CD4-positive, alpha-beta T cell treated with Interleukin-15 for 1 hour (primary cell): ENCODE measurements around the gene B3GALT2.

Experiments
- DNase-seq: peaks from one replicate; pipeline ENCODE4 v3.0.0-alpha.2; 2020

The B3GALT2 gene

GRCh38 chr1:193181536-193181935 lies 4.9 kb downstream of the B3GALT2 start:
- DNase-seq, result no peak

DNA sequence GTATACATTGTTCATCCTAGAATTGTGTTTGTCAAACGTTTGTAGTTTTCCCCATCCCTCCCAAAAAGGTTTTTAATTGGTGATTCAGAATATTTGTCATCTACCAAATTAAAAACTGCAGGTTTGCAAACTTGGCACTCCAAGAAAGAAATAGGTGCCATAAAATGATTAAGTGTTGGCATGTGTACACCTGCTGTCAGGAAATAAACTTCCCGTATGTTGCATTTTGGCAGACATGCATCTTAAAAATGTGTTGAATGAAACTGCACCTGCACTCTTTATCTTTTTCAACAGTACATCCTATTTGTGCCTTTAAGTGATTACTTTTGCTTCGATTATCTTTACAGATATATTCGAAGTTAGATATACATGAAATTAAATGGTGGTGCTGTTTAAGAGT lies 7.3 kb downstream of the B3GALT2 start:
- DNase-seq, result no peak

GRCh38 chr1:193176788-193177187 lies 9.6 kb downstream of the B3GALT2 start:
- DNase-seq, result no peak

GRCh38 chr1:193176113-193176512 lies 10.3 kb downstream of the B3GALT2 start:
- DNase-seq, result no peak

DNA sequence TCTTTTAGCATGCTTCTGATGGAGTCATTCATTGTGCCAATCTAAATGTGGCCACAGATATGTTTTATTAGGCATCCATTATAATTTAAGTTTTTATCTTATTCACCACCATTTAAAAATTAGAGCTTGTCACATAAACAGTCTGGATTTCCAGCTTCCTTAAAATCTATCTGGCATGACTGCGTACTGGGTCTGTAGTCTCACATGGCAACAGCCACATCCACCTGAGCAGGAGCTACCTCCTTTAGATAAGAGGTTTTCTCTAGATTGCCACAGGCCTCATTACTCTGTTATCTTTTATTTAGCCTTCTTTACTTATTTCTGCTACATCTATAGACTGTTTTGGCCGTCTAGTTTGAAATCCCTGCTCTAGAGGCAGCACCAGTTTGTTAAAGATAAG lies 29.1 kb downstream of the B3GALT2 start:
- DNase-seq, result no peak

GRCh38 chr1:193156822-193157142 lies 29.6 kb downstream of the B3GALT2 start:
- DNase-seq, result no peak

- no peak for DNase-seq
Observed at GRCh38 chr1:193156117-193156821, 30.1 kb downstream of the B3GALT2 start.

DNA sequence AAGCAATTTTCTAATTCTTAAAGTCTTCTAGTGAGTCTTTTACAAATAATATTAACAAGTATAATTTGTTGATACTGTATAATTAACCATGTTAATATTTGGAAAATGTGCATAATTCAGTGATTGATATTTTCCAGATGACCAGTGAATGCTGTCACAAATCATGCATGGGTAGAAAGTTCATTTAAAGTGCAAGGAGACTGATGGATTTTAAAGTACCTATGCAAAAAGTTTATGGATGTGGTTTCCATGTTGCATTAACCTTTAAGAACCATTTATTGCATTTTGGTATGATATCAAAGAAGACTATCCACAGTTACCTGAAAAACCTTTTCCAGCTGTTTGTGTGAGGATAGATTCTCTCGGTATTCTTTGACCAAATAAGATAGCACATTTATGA lies 41.4 kb downstream of the B3GALT2 start:
- DNase-seq, result no peak

GRCh38 chr1:193144361-193144938 lies 42.0 kb downstream of the B3GALT2 start:
- DNase-seq, result no peak

GRCh38 chr1:193143285-193143684 lies 43.1 kb downstream of the B3GALT2 start:
- DNase-seq, result no peak

GRCh38 chr1:193142409-193142808 lies 44.0 kb downstream of the B3GALT2 start:
- no peak for DNase-seq

DNA sequence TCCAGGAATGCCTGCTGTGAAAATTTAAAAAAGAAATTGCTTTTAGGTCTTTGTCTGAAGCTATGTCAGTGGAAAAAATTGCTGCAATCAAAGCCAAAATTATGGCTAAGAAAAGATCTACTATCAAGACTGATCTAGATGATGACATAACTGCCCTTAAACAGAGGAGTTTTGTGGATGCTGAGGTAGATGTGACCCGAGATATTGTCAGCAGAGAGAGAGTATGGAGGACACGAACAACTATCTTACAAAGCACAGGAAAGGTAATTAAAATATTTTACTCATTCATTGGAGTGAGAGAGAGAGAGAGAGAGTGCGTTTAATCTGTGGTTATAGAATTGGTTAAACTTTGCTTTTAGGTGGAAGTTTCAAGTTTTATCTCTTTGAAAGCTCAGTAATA lies 44.6 kb downstream of the B3GALT2 start:
- DNase-seq, result no peak

DNA sequence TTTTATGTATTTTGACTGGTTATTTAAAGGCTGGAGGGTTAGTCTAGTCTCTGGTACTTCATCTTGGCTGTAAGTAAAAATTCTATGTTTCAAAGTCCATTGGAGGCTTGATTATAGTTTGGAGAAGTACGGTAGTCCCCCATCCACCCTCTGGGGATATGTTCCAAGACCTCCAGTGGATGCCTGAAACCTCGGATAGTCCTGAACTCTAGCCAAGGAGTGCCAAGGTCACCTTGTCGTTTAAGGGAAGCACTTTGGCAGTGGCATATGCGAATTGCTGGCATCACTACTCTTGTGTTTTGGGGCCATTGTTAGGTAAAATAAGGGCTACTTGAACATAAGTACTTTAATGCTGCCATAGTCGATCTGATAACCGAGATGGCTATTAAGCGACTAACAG lies 46.2 kb downstream of the B3GALT2 start:
- no peak for DNase-seq

DNA sequence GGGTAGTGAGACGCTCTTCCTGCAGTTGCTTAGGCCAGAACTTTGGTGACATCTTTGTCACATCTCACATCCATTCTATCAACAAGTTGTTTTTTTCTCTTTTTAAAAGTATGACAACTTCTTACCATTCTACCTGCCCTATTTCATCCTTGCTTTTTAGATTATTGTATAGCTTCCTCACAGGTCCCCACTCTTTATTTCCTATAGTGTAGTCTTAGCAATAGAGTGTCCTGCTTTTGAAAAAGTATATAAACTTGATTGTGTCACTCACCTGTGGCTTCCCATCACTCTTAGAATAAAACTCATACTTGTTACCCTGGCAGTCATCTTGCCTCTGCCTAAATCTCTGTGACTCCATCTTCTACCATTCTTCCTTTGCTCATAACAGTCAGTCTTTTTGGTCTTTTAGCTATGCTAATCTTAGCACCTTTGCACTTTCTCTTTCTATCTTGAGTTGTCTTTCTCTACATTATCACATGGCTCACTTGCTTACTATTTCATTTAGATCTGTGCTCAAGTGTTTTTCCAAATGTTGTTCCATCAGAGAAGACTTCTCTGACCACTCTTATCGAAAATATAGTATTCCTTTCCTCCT lies 55.0 kb downstream of the B3GALT2 start:
- no peak for DNase-seq
